Panc1 (cell line): Measurements from ENCODE around the gene GRIN2A. TPM values are rescaled to one million over a fixed set of nuclear protein-coding genes. Genes with fewer than 3 reads are reported as not detected.

Experiments used
- ATAC-seq: fragments of 200-7000 bp; cut with Tn5 transposase; 2 replicates; pipeline ENCODE4 v1.9.1; 2020; ENCODE audit warnings: mild to moderate bottlenecking, moderate library complexity
- BruUV-seq: library from RNA; stranded (reverse); fragments of 400-500 nt; replicated peaks from 2 replicates; lab custom pipeline; 2021; lab: Mats Ljungman, UMichigan
- CTCF ChIA-PET: fragments of 300-600 bp; sonication (Branson Sonifier 250); formaldehyde crosslinking; loops from one replicate; lab custom pipeline; 2022; ENCODE audit warnings: antibody characterized with exemption; lab: Charles Lee
- POLR2A ChIA-PET: fragments of 300-600 bp; sonication (Branson Sonifier 250); formaldehyde crosslinking; loops from one replicate; lab custom pipeline; 2022; ENCODE audit warnings: antibody characterized with exemption; lab: Charles Lee
- DNase-seq: peaks from one replicate; pipeline ENCODE4 v3.0.0-alpha.2; 2010; ENCODE audit warnings: low read depth, low spot score
- H3K27ac ChIP-seq: 2 replicates; pipeline ENCODE4 v1.5.1; 2011; ENCODE audit warnings: mild to moderate bottlenecking, low read length, inconsistent platforms
- H3K27me3 ChIP-seq: fragments of 200-500 bp; sonication (Bioruptor generic); 2 replicates; pipeline ENCODE4 v1.6.0; 2014; ENCODE audit warnings: low read length, inconsistent platforms; ENCODE audit not compliant: control insufficient read depth, insufficient read depth
- H3K36me3 ChIP-seq: fragments of 200-500 bp; sonication (Bioruptor generic); 2 replicates; pipeline ENCODE4 v1.5.1; 2014; ENCODE audit warnings: inconsistent platforms, mild to moderate bottlenecking, low read length, moderate library complexity; ENCODE audit not compliant: control insufficient read depth, insufficient read depth
- H3K4me1 ChIP-seq: 2 replicates; pipeline ENCODE4 v1.5.1; 2011; ENCODE audit warnings: inconsistent platforms, mild to moderate bottlenecking, low read length, moderate library complexity; ENCODE audit not compliant: control insufficient read depth, insufficient read depth
- H3K4me3 ChIP-seq, 2 experiments: 2 replicates each; pipeline ENCODE4 v1.5.1; 2011 to 2012; ENCODE audit warnings: low read depth in 2 of 2, low read length in 2 of 2, mild to moderate bottlenecking in 2 of 2, inconsistent platforms in 1 of 2, moderate library complexity in 1 of 2
- H3K9me3 ChIP-seq: fragments of 200-500 bp; sonication (Bioruptor generic); 2 replicates; pipeline ENCODE4 v1.5.1; 2014; ENCODE audit warnings: low read depth, mild to moderate bottlenecking, inconsistent platforms, low read length, moderate library complexity; ENCODE audit not compliant: control insufficient read depth, insufficient read depth
- POLR2AphosphoS5 ChIP-seq: IDR thresholded peaks from 2 replicates; pipeline ENCODE4 v1.6.1; 2012; ENCODE audit warnings: mild to moderate bottlenecking, low read depth, low read length, moderate library complexity
- SIN3A ChIP-seq: IDR thresholded peaks from 2 replicates; pipeline ENCODE4 v1.6.1; 2012; ENCODE audit warnings: low read depth, mild to moderate bottlenecking, low read length, moderate library complexity, borderline replicate concordance; ENCODE audit not compliant: insufficient read depth
- TCF7L2 ChIP-seq: IDR thresholded peaks from 2 replicates; pipeline ENCODE4 v1.6.1; 2011; ENCODE audit warnings: mild to moderate bottlenecking, low read depth, low read length, inconsistent platforms
- in situ Hi-C: cut with HindIII; loops from 2 replicates; pipeline ENCODE4 v1.10.0; 2016; ENCODE audit warnings: low sequenced_read_pairs, low pct_unique_long_range_greater_than_20kb
- intact Hi-C: fragments of 100-400 bp; cut with micrococcal nuclease; formaldehyde crosslinking; loops from one replicate; pipeline ENCODE4 v1.10.0; 2022; ENCODE audit not compliant: unreplicated experiment
- total RNA-seq: library from RNA; stranded (reverse); gene quantifications from one replicate; pipeline ENCODE4 v1.2.1, GENCODE V29; 2021; ENCODE audit not compliant: unreplicated experiment
- TF ChIP-seq, protein P1 (sequence below), 2 experiments: IDR thresholded peaks; 2 replicates each; pipeline ENCODE4 v1.6.1; 2011 to 2012; ENCODE audit warnings: low read depth in 2 of 2, control low read depth in 1 of 2, low read length in 1 of 2, mild to moderate bottlenecking in 1 of 2, moderate library complexity in 1 of 2; ENCODE audit not compliant: insufficient read depth in 1 of 2
- TF ChIP-seq, protein P2 (sequence below): fragments of 450-650 bp; IDR thresholded peaks from 2 replicates; pipeline ENCODE4 v1.5.1; 2017; ENCODE audit warnings: mild to moderate bottlenecking

Gene GRIN2A
- total RNA-seq, 1 experiment from 2014 or later, result 12.3 TPM

DNA sequence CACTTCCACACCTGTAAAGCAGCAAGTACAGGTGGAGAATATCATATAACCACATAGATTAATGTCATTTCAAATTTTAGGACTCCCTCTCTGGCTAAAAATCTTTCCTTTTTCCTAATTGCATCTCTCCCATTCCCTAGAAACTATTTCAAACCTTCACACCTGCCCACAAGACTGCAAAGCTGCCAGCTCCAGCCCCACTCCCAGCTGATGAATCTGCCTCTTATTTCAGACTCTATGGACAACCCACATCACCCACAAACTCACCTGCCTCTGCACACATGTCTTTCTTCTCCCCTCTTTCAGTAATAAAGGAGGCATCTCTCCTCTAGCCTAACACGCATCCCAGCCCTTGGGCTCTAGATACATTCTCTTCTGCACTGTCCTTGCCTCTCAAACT lies 315.1 kb downstream of the GRIN2A start:
- H3K27me3 ChIP-seq, result no peaks in the 10 kb centered on the region
- TF ChIP-seq TCF7L2 (no peak), POLR2AphosphoS5 (no peak), SIN3A (no peak)
- TF ChIP-seq, protein P1, sequence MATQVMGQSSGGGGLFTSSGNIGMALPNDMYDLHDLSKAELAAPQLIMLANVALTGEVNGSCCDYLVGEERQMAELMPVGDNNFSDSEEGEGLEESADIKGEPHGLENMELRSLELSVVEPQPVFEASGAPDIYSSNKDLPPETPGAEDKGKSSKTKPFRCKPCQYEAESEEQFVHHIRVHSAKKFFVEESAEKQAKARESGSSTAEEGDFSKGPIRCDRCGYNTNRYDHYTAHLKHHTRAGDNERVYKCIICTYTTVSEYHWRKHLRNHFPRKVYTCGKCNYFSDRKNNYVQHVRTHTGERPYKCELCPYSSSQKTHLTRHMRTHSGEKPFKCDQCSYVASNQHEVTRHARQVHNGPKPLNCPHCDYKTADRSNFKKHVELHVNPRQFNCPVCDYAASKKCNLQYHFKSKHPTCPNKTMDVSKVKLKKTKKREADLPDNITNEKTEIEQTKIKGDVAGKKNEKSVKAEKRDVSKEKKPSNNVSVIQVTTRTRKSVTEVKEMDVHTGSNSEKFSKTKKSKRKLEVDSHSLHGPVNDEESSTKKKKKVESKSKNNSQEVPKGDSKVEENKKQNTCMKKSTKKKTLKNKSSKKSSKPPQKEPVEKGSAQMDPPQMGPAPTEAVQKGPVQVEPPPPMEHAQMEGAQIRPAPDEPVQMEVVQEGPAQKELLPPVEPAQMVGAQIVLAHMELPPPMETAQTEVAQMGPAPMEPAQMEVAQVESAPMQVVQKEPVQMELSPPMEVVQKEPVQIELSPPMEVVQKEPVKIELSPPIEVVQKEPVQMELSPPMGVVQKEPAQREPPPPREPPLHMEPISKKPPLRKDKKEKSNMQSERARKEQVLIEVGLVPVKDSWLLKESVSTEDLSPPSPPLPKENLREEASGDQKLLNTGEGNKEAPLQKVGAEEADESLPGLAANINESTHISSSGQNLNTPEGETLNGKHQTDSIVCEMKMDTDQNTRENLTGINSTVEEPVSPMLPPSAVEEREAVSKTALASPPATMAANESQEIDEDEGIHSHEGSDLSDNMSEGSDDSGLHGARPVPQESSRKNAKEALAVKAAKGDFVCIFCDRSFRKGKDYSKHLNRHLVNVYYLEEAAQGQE (IDR thresholded peaks at IDR 0.05; ENCODE audit: insufficient read depth in 1 of 2, low read depth in 2 of 2, low read length in 1 of 2), result no peak
- TF ChIP-seq, protein P2, sequence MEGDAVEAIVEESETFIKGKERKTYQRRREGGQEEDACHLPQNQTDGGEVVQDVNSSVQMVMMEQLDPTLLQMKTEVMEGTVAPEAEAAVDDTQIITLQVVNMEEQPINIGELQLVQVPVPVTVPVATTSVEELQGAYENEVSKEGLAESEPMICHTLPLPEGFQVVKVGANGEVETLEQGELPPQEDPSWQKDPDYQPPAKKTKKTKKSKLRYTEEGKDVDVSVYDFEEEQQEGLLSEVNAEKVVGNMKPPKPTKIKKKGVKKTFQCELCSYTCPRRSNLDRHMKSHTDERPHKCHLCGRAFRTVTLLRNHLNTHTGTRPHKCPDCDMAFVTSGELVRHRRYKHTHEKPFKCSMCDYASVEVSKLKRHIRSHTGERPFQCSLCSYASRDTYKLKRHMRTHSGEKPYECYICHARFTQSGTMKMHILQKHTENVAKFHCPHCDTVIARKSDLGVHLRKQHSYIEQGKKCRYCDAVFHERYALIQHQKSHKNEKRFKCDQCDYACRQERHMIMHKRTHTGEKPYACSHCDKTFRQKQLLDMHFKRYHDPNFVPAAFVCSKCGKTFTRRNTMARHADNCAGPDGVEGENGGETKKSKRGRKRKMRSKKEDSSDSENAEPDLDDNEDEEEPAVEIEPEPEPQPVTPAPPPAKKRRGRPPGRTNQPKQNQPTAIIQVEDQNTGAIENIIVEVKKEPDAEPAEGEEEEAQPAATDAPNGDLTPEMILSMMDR, result no peak
- in situ Hi-C loops, result no loop called here
- no peaks in the 10 kb centered on the region for H3K9me3 ChIP-seq
- H3K4me3 ChIP-seq, result no peak overlapping the region
- ATAC-seq (no peak), DNase-seq (no peak)
- no TSS peak for BruUV-seq
- H3K36me3 ChIP-seq, result no peaks in the 10 kb centered on the region
- ChIA-PET POLR2A (no interaction called here), CTCF (no interaction called here)
- intact Hi-C loops, result no loop called here
- H3K27ac ChIP-seq, result no peak overlapping the region
- no peaks in the 10 kb centered on the region for H3K4me1 ChIP-seq

DNA sequence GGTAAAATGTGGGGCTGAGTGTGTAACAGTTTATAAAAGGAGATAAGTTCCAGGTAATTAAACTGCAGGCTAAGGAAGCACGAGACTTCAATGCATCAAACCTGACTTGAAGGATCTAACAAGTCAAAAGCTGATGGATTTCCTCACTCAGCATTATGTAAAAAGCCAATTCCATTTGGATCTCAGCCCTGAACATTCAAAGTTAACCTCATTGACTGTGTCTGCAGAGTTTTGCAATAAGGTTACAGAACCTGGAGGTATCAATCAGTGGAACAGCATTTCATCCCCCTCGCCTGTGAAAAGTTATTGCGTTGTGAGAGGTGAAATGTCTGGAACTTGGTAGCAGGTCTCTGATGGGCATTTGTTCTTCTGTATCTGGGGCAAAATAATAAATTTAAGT lies 317.8 kb downstream of the GRIN2A start:
- no TSS peak for BruUV-seq
- ATAC-seq, result no peak
- H3K27ac ChIP-seq, result no peak overlapping the region
- POLR2A ChIA-PET, result no interaction called here
- DNase-seq, result no peak
- H3K4me1 ChIP-seq, result no peaks in the 10 kb centered on the region
- no peaks in the 10 kb centered on the region for H3K9me3 ChIP-seq
- no peaks in the 10 kb centered on the region for H3K27me3 ChIP-seq
- CTCF ChIA-PET, result no interaction called here
- H3K36me3 ChIP-seq, result no peaks in the 10 kb centered on the region
- intact Hi-C loops, result no loop called here
- in situ Hi-C loops, result no loop called here
- TF ChIP-seq, protein P1 (IDR thresholded peaks at IDR 0.05; ENCODE audit: insufficient read depth in 1 of 2, low read depth in 2 of 2, low read length in 1 of 2), result no peak
- TF ChIP-seq SIN3A, result no peak
- TF ChIP-seq, protein P2, result no peak
- TF ChIP-seq TCF7L2, result no peak
- TF ChIP-seq POLR2AphosphoS5, result no peak
- H3K4me3 ChIP-seq, result no peak overlapping the region
